Stimulated activated CD4-positive, alpha-beta T cell treated with anti-CD3 and anti-CD28 coated beads, Interleukin-4, amount 100 ng/mL, for 1 hour (primary cell): Measurements from ENCODE around the gene SLC8A2.
A peak's percentile ranks its signal among the peaks of the same experiment; 100 is the strongest.

Source experiments
- DNase-seq: peaks from one replicate; pipeline ENCODE4 v3.0.0-alpha.2; 2020

The SLC8A2 gene, protein sequence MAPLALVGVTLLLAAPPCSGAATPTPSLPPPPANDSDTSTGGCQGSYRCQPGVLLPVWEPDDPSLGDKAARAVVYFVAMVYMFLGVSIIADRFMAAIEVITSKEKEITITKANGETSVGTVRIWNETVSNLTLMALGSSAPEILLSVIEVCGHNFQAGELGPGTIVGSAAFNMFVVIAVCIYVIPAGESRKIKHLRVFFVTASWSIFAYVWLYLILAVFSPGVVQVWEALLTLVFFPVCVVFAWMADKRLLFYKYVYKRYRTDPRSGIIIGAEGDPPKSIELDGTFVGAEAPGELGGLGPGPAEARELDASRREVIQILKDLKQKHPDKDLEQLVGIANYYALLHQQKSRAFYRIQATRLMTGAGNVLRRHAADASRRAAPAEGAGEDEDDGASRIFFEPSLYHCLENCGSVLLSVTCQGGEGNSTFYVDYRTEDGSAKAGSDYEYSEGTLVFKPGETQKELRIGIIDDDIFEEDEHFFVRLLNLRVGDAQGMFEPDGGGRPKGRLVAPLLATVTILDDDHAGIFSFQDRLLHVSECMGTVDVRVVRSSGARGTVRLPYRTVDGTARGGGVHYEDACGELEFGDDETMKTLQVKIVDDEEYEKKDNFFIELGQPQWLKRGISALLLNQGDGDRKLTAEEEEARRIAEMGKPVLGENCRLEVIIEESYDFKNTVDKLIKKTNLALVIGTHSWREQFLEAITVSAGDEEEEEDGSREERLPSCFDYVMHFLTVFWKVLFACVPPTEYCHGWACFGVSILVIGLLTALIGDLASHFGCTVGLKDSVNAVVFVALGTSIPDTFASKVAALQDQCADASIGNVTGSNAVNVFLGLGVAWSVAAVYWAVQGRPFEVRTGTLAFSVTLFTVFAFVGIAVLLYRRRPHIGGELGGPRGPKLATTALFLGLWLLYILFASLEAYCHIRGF

DNA sequence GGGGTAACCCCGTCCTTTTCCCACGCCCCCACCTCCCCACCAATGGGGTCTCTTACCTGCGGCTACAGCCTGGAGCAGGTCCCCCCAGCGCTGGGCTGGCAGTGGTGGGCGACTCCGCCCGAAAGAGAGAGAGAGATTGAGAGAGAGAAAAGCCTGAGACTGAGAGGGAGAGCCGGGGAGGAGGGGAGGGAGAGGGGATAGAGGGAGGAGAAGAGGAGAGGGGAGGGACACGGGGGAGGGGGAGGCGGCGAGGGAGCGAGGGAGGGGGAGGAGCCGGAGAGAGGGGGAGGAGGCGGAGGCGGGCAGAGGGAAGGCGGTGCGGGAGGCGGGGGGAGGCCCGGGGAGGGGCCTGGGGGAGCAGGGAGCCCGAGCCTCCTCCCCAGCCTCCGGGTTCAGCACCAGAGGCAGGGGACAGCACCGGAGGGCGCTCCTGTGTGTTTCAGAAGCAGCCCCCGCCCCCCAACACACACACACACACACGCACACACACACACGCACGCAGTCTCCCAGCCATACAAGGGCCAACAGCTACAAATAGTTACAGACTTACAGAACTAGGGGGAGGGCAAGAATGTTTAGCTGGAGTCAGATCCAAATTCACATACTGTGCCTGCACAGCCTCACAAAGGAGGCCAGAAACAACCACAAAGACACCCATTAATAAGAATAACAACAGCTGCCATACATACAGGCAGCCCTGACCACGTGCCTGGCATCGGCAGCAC, at the start of gene SLC8A2:
Gene SLC8A2, minus strand, starts transcription at position 161 of the 725 bp plus-strand sequence. CDS start 5,490 bp downstream, outside the sequence.
- DNase-seq: peak; percentile 61

DNA sequence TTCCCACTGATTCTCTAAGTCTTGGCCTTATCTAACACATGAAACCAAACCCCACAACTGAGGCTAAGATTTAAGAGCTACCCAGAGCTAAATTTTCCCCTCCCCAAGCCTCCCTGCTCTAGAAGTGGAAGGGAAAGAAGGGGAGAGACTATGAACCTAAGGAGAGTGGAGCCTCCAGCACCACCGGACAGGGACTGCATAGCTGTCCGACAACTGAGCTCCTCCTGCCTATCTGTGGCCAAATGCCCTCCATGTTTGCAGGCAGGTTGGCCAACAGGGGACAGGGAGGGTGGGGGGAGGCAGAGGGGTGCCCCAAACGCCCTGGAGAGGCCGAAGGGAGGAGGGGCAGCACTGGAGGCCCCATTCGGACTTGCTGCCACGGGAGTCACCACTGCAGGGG, 49.1 kb upstream of the SLC8A2 start:
- no peak for DNase-seq

GRCh38 chr19:47520343-47520806, 48.7 kb upstream of the SLC8A2 start:
- no peak for DNase-seq

- no peak for DNase-seq
These were observed 47.2 kb upstream of the SLC8A2 start for GRCh38 chr19:47518854-47519253.

DNA sequence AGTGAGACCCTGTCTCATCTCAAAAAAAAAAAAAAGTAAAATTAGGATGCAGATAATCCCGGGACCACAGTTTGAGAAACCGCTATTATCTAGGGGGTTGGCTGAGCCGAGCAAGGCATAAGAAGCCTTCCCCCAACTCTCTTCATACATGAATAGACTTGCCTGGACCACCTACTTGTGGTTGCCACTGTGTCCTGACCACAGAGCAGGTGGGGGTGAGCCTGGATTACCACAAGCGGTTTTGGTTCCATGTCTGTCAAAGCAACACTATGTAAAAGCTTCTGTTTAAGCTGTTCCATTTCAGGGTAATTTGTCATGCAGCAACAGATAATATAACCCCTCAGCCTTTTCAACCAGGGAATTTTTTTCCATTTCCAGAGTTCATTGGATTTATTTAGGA, 46.4 kb upstream of the SLC8A2 start:
- DNase-seq: peak; percentile 32

- peak; percentile 100 for DNase-seq
These were observed 43.3 kb upstream of the SLC8A2 start, which contains the start of gene NAPA for GRCh38 chr19:47514869-47515588. TSS of gene NAPA (minus strand) at chr19:47515063. CDS start at chr19:47514940, 123 bp downstream.

DNA sequence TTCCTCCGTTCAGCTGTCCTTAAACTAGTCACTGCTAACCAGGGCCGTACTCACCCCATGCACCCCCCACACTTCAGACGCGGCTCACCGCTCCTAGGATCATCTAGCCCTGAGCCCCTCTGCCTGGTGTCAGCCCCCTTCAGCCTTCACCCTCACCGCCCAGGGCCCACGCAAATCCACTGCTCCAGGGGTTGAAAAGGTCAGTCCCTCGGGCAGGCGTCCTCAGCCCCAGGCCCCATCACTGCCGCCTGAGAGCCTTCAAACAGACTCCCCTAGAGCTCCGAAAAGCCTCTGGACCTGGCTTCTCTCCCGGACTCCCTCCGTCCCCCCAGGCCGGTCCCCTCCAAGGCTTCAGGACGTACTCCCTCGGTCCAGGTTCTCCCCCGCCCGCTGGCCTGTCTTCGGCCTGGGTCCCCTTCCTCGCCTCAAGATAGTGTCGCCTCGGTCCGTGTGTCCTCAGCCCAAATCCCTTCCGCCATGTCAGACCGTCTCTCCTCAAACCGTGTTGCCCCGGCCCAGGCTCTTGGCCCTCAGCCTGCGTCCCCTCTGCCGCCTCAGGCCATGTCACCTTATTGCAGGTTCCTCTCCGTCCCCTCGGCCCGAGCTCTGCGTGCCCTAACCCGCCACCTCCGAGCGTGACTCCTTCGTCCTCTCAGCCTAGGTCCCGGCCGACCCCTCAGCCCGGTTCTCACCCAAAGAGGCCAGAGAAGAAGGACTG, 42.6 kb upstream of the SLC8A2 start:
- DNase-seq: no peak

GRCh38 chr19:47512948-47513319, 41.2 kb upstream of the SLC8A2 start:
- no peak for DNase-seq

GRCh38 chr19:47512183-47512947, 40.7 kb upstream of the SLC8A2 start:
- no peak for DNase-seq

DNA sequence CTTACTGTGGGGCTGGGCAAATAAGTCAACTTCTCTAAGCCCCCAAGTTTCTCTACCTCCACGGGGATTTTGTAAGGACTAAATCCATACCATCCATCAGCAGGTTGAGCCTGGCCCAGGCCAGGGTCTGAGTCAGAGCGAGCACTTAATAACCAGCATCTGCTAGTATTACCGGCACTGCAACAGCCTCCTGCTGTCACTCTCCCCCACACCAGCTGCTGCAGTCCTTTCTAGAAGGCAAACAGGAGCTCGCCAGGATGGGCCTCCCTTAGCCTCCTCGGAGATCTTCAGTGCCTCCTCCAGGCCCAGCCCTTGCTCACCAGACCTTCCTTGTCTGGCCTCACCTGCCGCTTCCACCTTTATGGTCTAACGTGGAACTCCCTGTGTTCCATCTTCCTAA, 40.0 kb upstream of the SLC8A2 start:
- DNase-seq: no peak

GRCh38 chr19:47511128-47511517, 39.4 kb upstream of the SLC8A2 start:
- DNase-seq: no peak

GRCh38 chr19:47510516-47511127, 38.9 kb upstream of the SLC8A2 start:
- no peak for DNase-seq

GRCh38 chr19:47509973-47510372, 38.3 kb upstream of the SLC8A2 start:
- no peak for DNase-seq

- no peak for DNase-seq
These were observed 37.6 kb upstream of the SLC8A2 start for GRCh38 chr19:47509170-47509847.

DNA sequence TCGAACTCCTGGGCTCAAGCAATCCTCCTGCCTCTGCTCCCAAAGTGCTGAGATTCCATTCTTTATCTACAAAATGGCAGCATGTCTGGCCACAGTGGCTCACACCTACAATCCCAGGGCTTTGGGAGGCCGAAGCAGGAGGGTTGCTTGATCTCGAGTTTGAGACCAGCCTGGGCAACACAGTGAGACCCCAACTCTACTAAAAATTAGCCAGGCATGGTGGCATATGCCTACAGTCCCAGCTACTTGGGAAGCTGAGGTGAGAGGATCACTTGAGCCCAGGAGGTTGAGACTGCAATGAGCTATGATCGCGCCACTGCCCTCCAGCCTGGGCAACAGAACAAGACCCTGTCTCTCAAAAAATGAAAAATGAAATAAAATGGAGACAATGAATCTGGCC, 37.0 kb upstream of the SLC8A2 start:
- no peak for DNase-seq

DNA sequence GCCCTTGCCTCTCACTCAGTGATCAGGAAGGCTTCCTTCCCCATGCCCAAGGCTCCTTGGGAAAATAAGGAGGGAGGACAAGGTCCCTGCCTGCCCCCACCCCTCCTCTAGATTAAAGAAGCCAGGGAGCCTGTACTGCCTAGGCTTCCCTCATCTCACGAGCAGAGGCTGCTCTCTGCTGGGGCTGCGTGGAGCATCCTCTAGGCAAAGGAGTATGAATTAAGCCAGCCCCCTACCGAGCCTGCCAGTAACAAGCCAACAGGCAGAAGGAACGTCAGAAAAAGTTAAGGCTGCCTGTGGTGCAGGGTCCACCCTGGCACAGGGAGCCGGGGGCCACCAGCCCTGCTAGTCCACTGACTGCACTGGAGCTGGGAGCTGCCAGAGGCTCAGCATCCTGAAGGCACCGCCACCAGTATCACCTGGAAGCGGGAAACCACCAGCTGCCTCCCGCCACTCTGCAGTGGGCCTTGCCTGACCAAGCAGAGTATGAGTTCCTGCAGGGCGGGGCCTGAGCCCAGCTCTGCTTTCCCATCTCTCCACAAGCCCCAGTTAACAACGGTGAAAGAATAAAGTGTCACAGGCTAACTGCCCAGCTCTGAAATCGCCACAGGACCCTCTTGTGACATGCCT, 36.3 kb upstream of the SLC8A2 start:
- no peak for DNase-seq

GRCh38 chr19:47507012-47507411, 35.3 kb upstream of the SLC8A2 start:
- no peak for DNase-seq

DNA sequence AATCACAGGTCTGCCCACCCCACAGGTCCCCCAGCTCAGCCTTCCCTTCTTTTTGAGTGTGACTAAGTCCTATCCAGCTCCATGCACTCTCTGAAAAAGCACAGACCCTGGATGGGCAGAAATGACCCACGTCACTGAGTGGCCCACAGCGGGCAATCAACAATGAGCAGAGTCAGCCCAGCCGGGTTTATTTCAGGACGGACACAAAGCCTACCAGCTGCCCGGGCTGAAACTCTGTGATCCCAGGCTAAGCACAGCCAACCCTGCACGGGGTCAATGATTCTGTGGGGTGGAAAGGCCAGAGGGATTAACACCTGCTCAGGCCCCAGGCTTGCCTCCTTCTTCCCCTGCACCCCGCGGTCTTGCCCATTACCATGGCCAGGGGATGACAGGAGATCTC, 34.8 kb upstream of the SLC8A2 start:
- no peak for DNase-seq

- DNase-seq: no peak
These were observed 33.8 kb upstream of the SLC8A2 start for GRCh38 chr19:47505506-47505905.
